Kidney glomerular epithelial cell (primary cell): ENCODE measurements around the gene GOLGA2.

ENCODE experiments used
- DNase-seq: peaks from one replicate; lab custom pipeline; 2025; lab: John Stamatoyannopoulos, UW

The GOLGA2 gene

DNA sequence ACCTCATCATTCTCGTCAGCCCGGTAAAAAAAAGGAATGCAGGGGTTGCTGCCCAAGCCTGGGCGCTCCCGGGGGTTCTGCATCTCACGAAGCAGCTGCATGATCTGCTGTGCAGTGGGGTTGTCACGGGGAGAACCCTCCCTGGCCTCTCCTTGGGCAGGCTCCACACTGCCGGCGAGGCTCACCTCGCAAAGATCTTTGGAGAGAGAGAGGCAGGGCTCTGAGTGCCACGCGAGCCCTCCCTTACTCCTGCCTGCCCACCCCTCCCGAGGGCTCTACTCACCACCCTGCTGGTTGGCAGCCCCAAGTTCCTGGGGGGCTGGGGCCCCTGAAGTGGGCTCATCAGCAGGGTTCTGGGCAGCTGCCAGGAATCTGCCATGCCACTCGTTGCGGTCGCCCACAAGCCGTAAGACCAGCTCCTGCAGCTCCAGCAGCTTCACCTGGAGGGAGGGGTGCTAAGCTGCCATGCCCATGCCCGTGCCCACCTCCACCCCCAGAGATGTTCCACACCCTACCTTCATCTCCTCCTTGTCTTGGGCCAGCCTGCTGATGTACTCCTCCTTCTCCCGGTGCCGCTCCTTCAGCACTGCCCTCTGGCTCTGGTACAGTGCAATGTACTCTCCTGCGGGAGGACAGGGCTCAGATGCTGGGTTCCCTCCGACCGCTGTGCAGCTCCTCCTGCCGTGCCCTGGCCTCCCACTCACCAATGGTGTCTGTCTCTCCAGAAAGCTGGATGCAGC lies 18.6 kb downstream of the GOLGA2 start:
- DNase-seq, result no peak

DNA sequence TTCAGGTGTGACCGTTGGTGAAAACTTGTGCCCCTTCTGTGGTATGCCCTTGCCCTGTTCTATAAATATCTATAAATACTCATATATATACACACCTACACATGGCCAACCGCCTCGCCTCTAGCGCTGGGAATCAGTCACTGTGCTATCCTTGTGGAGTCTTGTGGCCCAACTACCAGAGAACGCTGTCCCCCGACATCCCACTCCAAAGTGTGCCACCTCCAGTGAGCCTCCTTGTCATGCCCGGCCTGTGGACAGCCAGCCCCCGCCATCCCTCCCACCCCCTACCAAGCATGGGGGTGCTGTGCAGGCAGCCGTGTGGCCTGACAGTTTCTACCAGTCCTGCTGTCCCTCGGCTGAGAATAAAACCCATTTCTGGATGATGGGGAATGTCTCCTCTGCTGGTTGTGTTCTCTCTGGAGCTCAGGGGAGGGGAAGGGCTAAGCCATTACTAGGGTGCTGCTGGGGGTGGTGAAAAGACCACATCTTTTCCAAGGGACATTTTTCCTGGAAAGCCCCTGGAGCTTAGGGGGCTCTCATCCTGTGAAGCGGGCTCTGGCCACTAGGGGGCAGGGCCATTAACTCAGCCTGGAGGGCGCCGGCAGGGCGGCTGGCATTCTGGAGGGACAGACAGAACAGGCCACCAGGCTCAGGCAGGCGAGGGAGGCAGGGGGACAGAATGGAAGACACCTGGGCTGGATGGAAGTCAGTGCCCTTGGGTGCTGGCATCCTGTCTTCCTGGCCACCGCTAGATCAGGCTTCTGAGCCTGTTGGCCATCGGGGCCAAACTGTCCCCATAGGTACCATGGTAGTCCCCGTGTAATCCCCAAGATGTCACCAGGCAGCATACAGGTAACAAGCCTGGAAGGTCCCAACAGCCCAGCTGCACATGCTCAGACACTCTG lies 20.7 kb downstream of the GOLGA2 start:
- peak; percentile 42 for DNase-seq

DNA sequence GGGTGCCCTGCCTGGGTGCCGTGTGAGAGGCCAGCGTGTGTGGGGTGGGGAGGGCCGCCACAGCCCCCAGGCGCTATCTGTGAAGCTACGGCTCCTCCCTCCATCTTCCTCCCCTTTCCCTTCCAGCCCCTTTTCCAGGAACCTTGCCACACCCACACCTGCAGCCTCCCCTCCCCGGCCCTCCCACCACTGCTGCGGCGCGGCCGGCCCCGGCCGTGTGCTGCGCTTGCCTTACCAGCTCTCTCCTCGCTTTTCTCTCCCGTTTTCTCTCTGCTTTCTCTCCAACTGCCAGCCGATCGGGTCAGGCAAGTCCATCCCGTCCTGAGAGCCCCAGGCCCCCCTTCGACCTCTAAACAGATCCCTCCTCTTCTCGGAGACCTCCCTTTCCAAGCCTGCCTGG lies 21.4 kb downstream of the GOLGA2 start:
- no peak for DNase-seq

DNA sequence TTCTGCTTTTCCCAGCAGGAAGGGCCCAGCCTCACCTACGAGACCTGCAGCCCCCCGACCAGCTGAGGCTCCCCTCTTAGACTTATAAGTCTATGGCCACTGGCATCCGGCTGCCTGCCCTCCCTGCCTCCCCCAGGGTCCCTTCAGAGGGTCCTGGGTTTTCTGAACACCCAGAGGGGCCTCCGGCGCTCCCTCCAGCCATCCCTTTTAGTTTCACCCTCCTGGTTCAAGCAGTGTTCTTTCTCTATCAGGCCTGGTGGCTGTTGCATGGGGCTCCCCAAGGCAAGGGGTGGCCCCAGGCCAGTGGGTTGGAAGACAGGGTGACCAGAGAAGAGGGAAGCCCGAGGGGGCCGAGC lies 21.8 kb downstream of the GOLGA2 start:
- no peak for DNase-seq

DNA sequence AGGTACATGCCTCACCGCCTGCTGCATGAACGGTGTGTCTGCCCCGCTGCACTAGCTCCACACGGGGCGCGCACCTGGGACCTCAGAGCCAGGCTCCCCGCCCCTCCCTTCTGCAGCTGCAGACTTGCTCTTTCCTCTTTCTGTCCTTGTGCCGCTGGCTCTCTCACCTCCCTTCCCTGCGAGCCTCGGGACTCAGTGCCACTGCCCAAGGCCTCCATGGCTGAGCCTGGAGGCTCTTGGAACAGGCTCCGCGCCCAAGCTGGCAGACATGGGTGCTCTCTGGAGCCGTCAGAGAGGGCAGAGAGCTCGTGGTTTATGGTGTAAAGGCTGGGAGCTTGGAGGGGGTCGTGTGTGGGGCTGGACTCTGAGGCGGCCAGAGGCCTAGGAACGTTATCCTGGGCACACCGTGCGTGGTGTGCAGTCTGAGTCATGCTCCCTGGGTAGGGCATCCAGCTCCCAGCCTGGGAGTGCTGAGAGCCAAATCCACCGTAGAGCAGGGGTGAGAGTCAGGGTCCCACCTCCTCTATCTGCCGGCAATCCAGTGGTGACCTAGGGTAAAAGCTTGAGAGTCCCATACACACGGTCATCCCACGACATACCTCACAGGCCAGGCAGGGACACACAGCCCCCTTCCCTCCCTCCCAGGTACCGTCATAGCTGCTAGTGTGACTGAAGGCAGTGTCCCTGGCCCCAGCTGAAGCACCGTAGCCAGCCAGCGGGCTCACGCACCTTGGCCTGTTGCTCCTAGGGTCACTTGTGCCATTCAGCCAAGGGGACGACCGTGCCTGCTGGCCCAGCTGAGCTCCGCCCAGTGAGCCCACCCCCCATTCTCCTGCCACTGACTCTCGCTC lies 22.4 kb downstream of the GOLGA2 start:
- DNase-seq, result no peak

DNA sequence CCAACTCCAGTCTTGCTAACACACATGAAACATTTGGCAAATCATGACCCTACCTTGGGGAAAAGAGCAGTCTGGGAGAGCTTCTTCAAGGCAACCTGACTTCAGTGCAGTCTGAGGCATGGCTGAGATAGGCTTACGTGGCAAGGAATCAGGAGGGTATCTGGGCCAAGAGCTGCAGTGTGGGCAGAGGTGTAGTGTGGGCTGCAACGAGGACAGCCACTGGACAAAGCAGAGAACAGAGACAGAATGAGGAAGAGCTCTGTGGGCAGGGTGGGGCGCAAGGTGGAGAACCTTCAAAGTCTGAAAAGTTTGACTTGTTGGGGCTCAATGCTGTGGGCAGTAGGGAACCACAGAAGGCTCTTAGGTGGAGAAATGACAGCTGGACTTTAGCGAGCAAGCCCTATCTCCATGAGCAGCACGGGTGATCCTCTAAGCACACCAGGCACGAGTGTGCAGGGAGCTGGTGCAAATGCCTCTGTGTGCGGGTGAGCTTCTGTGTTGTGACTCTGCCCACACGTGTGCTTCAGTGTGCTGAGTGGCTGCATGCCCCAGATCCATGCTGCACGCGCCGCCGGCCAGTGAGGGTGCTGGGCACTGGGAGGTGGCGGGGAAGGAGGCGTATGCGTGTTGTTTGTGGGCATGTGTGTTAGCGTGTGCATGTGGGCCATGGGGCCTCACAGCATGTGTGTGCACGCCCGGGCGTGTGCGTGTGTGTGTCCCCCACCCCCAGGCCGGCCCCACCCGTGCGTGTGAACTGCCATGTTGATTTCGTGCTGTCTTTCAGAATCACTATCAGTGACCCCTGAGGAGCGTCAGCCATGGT lies 23.3 kb downstream of the GOLGA2 start:
- DNase-seq, result no peak

DNA sequence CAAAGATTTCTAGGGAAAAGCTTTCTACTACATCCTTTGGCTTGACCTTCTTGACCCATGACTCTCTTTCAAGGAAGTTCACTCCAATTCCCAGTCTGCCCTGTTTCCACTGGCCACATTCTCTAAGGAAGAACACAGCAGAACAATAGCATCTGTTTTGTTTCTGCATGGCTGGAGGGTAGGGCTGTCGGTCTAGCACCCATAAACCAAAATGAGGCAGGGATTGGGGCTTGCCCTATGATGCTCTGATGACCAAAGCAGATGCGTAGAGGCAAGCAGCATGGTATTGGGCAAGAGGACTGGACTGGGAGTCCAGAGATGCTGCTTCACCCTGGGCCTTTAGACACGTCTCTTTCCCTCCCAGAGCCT lies 24.1 kb downstream of the GOLGA2 start:
- DNase-seq, result no peak

DNA sequence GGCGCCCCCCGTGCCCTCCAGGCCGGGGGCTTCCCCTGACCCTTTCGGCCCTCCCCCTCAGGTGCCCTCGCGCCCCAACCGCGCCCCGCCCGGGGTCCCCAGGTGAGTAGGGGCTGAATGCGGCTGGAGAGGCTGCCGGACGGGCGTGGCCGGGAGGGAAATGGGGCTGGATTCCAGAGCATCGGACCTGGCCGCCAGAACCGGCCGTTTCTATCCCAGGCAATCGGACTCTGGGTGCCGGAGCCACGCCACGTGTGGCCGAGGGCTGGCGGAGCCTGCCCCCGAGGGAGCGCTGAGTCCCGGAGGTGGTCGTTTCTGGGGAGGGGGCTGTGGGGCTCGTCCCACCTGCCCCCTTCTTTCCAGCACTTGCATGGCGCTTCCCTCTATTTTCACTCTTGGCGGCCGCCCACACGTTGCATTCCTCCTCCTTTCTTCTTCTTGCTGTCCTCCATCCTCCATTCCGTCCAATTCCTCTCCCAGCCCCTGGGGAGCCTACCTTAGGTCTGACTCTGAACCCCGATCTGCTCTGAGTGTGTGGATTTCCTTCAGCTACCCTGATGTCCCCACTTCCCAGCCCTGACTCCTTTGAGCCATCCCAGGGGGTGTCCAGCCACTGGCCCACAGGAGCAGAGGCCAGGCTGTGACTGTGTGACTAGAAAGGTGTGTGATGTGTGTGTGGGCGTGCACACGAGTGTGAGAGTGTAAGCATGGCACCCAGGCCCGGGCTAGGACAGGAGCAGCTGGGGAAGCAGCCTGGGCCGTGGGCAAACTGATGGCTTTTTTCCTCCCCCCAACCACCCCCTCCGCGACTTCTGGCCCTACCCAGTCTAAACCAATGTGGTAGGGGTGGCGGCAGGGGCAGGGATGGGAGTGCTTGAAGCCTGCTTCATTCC lies 24.7 kb downstream of the GOLGA2 start:
- DNase-seq, result no peak

DNA sequence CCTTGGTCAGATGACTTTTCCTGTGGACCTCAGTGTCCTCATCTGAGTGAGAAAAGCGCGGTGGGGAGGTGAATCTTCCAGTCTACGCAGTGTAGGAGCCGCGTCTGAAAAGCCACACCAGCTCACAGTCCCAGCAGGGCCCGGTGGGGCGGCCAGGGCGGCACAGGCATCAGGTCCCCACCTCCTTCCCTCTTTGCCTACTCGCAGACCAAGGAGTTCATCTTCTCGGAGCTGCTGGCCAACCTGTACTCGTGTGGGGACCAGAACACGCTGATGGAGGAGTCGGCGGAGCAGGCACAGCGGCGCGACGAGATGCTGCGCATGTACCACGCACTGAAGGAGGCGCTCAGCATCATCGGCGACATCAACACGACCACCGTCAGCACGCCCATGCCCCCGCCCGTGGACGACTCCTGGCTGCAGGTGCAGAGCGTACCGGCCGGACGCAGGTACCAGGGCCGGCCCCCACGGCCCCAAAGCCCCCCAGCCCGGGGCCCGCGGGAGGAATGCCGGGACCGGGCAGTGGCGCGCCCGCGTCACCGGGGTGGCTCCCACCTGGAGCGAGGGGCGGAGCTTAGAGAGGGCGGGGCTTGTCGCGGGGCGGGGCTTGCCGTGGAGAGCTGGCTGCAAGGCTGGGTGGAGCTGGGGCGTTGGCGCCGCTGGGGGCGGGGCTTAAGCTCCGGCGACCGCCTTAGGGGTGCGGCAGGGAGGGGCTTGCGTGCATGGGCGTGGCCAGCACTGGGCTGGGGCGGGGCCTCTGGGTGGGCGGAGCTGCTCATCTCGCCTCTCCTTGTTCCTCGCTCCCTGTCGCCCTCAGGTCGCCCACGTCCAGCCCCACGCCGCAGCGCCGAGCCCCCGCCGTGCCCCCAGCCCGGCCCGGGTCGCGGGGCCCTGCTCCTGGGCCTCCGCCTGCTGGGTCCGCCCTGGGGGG lies 25.6 kb downstream of the GOLGA2 start:
- DNase-seq, result no peak

DNA sequence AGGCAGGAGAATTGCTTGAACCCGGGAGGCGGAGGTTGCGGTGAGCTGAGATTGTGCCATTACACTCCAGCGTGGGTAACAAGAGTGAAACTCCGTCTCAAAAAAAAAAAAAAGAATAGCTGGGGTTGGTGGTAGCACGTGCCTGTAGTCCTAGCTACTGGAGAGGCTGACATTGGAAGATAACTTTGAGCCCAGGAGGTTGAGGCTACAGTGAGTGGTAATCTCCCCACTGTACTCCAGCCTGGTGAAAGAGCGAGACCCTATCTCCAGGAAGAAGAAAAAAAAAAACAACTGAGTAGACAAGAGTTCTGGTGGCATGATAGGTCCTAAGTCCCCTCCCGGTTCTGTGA lies 26.3 kb downstream of the GOLGA2 start:
- no peak for DNase-seq

DNA sequence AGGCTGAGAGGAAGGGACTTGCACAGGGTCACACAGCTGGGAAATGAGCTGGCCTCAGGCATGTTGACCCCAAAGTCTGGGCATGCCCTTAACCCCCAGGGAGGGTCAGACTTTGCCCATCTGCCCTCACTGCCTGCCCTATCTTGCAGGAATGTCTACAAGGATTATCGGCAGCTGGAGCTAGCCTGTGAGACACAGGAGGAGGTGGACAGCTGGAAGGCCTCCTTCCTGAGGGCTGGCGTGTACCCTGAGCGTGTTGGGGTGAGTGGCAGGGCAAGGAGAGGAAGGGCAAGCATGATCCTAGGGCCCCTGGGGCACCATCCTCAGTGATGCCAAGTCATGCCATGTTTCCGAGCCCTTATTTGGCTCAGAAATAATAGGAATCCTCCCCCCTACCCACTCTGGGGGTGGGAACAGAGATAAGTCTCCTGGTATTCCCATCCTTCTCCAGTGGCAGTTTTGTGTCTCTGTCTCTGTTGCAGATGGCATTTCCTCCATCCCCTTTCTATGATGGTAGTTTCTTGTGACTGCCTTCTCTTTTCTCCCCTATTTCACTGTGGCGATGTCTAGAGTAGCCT lies 28.5 kb downstream of the GOLGA2 start:
- no peak for DNase-seq

DNA sequence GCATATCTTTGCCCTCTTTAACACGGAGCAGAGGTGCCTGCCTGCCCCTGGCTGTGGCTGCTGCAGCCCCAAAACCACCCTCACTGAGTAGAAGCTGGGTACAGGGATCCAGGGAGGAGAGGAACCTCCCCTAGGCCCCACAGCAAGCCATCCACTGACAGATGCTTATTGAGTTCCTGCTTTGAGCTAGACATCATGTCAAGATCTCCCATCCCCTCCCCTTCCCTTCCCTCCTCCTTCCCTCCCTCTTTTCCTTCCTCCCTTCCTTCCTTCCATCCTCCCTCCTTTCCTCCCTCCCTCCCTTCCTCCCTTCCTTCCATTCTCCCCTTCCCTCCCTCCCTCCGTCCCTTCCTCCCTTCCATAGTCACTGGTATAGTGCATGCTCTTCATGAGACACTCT lies 29.3 kb downstream of the GOLGA2 start:
- DNase-seq, result no peak

DNA sequence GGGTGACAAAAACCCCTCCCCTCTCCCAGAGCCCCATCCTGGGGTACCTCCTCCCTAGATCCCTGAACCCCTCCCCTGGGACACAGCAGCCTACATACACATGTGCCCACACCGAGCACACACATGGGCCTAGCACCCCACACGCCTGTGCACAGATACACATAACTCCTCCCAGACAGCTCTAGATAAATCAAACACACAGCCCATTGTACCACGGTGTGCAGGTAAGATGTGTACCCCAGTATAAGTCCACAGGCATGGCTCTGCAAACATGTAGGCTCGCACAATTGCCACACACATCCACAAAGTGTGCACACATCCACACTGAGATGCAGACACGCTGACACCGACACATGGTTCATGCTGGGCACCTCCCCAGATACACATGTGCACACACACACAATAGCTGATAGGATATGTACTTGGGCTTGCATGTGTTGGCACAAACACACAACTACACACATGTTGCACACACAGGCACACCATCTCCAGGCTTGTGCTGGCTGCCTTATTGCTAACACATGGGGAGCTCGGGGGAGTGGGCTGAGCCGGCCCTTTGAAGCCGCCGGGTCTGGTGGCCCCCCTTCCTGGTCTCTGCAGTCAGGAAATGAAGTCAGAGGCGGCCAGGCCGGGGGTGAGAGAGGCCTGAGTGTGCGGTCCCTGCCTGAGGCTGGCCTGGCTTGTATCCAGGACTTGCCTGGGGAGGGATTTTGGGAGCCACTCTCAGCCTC lies 30.2 kb downstream of the GOLGA2 start:
- DNase-seq, result no peak

DNA sequence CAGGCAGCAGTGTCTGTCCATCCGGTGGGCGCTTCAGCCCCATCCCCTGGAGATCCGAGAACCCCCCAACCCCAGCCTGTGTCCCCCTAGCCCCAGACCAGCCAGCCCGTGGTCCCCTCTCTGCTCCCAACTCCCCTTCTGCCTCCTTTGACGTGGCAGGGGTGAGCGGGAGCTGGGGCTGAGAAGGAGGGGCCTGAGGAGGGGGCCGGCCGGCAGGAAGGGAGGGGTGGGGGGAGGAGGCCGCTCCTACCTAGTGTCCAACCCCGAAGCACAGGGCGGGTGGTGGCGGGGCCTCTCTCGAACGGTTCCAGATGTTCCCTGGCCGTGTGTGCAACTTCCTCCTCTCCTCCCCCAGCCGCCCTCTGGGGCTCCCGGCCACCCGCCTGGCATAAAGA lies 31.0 kb downstream of the GOLGA2 start:
- DNase-seq, result no peak

DNA sequence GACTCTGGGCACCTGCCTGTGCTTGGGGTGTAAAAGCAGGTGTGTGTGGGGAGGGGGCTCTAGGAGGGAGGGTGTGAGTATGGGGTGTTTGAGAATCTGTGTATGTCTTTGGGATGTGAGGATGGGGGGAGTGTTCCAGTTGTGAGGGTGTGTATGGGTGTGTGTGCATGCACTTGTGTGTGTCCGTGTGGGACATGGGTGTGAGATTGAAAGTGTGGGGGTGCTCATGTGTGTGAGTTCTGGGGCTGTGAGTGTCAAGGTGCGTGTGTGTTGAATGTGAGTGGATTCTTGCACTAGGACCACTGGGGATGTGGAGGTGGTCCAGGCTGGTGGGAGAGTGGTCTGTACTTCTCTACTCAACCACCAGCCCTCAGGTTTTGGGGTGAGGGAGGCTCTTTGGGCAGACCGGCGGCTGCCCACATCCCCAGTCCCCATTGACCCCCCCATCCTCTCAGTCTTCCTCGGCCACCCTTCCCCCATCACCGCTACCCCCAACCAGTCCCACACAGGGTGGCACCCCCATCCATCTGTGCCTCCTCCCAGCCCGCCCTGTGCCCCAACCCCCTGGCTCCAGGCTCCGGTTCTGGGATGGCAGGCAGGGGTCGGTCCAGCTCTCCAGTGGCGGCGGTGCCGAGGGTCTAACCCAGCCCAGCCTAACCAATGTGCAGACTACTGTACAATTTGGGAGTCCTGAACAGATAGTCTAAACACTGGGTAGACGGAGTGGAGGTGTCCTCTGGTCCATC lies 31.5 kb downstream of the GOLGA2 start:
- DNase-seq, result no peak

DNA sequence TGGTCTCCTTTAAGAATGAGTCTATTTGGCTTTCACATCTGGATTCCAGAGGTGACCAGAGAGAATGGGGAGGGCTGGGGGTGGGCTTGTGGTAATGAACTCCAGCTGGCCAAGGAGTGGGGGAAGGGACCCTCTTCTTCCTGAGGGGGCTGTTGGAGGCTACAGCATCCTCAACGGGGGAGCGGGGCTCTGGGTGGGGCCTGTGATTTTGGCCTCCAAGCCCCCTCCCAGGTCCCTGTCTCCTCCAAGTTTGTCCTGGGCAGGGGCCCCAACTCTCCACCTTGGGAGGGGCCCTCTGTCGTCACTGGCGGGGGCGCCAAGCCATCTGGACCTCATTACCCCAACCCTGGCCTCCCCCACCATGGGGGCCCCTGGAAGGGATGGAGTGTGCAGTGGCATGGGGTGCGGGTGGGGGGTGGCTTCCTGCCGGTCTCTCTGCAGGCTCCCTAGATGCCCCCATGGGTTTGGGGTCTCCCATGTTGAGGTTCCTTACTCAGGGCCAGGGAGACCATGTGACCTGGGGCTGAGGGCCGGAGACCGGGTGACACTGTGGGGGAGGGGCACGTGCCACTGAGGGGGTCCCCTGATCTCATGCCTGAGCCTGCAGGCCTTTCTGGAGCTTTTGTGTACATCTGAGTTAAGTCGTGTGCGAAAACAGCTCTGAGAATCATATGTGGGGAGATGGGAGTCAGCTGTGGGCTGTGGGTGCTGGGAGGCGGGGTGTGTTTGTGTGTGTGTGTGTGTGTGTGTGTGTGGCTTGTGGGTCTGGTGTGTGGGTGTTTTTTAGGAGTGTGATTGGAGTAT lies 32.4 kb downstream of the GOLGA2 start:
- no peak for DNase-seq

DNA sequence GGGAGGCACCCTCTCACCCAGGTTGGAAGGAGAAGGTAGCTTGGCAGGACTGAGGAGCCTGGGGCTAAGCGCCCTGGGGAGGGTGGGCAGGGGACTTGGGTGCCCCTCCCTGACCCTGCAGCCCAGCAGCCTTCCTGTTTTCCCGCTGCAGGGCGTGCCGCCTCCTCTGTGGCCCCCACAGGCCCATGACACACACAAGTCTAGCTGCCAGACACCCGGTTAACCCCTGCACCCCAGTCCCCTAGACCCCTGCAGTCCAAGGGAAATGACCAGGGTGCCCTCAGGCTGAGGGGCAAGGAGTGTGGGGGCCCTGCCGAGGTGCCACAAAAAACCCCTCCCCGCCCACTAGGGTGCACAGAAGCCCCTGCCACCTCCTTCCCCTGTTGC lies 33.0 kb downstream of the GOLGA2 start:
- DNase-seq, result no peak
